Left renal pelvis (tissue), 4 donors: ENCODE measurements around the gene EXOSC2. TPM values are rescaled to one million over a fixed set of nuclear protein-coding genes. Genes with fewer than 3 reads are reported as not detected.

Experiments used
- DNase-seq, 4 donors: peaks; one replicate each; pipeline ENCODE4 v3.0.0-alpha.2; 2013; ENCODE audit warnings: low read depth in 4 of 4, low spot score in 3 of 4
- polyA plus RNA-seq, 4 donors: library from polyadenylated mRNA; unstranded; fragments of 120-200 nt; gene quantifications; one replicate each; pipeline ENCODE4 v1.2.1, GENCODE V29; 2013; ENCODE audit not compliant: insufficient read length in 4 of 4

EXOSC2 gene
- 10 to 100 TPM; 30.9 to 47.8 (median 41.3) TPM for polyA plus RNA-seq

DNA sequence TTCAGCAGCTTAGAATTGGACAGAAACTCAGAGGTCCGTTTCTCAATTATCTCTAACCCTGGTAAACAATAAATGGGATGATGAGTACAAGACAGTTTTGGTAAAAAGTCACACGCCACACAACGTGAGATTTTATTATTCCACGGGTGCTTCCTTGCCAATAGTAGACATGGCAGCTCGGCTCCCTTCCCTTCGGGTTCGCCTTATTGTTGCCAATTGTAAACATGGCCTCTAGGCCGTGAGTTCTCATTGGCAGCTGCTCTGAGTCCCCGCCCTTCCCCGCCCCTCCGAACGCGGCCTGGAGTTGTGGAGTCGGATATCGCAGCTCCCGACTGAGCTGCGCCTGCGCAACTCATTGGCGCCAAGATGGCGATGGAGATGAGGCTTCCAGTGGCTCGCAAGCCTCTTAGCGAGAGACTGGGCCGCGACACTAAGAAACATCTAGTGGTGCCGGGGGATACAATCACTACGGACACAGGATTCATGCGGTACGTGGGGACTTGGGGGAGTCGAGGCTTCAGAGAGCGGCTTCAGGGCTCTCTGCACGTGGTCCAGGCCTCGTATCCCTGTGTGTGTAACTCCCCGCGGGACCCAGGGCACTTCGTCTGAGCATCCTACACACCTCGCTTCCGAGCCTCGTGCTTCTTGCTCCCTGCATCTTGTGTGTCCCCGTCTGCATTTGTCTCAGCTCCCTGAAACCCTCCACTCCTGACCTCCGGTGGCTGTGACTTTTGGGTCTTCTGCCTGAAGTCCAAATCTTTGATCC lies at the start of gene EXOSC2:
TSS of gene EXOSC2 (plus strand) at position 355 of the 766 bp plus-strand sequence. CDS start at position 367, 12 bp downstream.
- peak; percentile 88 to 96 (median 94) for DNase-seq

DNA sequence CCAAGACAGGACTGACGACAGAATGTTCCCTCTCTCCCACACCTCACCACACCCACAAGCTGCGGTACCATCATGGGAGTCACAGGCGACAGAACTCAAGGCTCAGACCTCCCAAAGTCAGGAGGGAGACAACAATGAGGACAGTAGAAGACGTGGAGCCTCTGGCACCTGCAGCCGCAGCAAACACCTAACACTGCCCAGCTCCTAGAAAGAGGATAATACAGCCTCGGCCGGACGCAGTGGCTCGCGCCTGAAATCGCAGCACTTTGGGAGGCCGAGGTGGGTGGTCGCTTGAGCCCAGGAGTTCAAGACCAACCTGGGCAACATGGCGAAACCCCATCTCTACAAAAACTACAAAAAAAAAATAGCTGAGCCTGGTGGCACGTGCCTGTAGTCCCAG lies 42.4 kb upstream of the EXOSC2 start:
- DNase-seq = no peak

GRCh38 chr9:130651752-130652151 lies 41.8 kb upstream of the EXOSC2 start:
- no peak for DNase-seq

DNA sequence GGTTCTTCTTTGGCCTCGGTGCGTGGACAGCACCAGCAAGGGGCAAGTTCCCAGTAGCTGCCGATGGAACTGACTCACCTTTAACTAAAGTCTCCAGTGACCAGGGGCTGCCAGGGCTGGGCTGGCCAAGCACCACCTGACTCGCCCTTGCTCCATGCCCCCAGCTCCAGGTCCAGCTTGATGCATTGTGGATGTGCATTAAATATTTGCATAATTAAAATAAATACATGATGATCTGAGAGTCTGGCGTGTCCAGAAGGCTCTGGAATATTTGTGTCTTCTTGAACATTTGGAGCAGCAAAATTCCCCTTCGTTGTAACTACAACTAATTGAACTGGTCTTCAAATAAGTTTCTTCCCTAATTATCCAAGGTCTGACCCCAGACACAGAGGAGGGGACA lies 38.7 kb upstream of the EXOSC2 start:
- no peak for DNase-seq

DNA sequence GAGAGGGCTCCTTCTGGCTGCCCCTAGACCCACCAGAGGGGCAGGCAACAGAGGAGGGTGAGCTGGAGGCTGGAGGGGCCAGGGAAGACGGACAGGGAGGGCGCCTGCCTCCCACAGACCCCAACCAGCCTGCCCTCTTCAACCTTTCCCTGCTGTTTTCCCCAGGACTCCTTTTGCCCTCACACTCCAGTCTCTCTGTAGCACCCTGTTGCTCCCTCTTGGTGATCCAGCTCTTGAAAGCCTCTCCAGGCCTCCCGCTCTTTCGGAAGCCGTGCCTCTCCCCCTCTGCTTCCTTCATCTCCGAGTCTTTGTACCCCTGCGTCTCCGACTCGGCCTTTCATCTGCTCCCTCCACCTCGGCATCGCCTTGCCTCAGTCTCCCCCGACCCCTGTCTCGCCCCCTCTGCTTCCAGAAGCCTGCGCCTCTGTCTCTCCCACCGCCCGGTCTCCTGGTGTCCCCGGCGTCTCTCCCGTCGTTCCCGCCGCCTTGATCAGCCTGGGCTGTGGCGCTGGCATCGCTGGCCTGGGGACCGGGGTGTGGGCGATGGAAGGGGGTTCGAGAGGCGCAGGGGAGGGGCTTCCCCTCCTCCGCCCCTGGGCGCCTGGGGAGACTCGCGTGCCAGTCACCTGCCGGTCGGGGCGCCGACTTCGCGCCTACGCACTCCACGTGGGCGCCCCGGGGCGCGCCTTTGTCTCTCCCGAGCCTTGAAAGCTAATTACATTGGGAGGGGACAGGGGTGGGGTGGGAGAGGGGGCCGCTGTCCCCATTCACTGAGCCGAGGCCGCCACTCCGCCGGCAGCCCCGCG lies 34.5 kb upstream of the EXOSC2 start:
- DNase-seq = no peak

DNA sequence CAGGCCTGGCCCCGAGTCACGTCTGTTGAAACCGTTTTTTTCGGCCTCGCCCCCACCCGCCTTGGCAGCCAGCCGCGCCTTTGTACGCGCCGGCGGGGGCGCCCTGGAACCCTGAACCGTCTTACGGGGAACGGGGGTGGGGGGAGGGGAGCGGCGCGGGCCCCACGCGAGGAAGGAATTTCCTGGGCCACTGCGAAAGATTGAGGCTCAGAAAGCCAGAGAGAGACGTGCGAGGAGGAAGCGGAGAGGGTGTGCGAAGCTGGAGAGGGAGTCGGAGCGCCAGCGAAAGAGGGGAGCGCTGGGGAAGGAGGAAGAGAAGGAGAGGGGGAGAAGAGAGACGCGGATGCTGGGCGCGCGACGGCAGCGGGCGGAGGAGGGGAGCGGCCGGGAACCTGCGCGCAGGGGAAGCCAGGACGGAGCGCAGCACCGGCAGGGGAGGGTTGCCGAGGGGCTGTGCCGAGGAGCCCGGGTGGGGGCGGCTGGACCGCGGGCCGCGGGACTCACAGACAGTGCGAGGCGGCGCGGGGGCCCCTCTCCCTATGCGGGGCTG lies 33.8 kb upstream of the EXOSC2 start:
- DNase-seq = no peak

DNA sequence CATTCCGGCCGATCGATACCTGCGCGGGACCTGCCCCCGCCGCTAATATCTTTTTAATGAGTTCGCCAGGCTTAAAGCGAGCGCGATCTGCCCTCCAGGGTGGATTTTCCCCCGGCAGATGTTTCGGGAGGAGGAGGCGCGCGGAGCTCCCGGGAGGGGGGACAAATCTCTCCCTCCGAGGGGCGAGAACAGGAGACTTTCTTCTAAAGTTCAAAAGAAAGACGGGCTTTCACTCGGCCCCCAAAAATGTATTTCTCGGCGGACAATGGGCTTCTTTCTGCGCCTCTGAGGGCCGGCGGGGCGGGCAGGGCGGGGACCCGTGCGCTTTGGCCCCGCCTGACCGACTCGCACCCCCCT lies 33.3 kb upstream of the EXOSC2 start:
- no peak for DNase-seq

DNA sequence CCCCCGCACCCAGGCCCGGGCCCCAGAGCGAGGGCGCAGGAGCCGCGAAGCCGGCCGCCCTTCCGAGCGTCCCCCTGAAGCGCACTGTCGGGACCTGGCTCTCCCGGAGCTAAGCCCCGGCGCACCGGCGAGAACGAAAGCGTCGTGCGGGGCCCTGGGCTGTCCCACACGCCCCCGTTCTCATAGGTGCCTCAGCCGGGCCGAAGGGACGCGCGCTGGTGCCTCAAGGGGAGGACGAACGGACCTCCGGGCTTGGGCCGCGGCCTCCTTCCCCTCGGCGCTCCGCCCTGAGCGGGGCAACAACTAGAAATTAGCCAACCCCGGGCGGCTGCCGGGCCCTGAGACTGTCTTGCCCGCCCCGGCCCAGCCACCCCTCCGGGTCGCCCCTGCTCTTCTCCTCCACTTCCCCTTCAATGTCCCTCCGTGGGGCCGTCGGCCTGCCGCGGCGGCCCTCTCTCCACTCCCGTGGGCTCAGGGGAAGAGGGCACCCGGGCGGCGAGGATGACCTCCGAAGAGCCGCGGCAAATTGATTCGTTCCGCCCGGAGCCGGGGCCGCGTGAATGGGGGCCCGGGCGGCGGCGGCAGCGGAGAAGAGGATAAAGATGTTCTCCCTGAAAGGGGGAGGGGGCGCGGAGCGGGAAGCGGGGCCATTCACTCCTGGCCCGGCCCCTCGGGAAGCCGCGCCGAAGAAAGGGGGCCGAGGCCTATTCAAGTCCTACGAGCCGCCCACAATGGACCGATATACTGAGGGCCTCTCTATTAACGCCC lies 32.7 kb upstream of the EXOSC2 start:
- DNase-seq = no peak

DNA sequence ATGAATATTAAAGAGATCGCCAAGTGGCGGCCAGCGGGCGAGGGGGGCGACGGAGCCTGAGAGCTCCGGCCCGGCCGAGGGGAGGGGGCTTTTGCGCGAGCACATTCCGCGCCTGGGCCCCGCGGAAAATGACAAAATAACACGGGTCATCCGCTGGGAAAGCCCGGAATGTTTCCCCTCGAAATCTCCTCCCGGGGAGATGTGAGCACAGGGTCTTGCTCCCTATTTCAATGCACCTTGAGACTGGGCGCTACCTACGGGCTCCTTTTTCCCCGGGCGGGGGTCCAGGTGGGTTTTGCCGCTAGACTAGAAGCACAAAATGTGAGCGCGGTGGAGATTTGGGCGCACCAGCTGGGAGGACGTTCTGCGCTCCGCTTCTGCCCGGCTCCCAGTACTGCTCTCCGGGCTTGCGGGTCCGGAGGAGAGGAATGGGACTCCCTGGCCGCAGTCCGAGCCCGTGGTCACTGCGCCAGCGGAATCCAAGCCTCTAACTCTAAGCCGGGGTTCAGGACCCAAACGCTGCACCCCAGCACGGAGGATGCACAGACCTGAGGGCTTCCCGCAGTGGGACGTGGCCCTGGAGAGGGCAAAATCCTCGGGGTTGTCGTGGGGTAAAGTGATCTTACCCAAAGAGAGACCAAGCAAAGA lies 32.0 kb upstream of the EXOSC2 start:
- no peak for DNase-seq

- no peak for DNase-seq
Measured at GRCh38 chr9:130662099-130662969, 31.2 kb upstream of the EXOSC2 start.

- DNase-seq = no peak
Measured at GRCh38 chr9:130662970-130663257, 30.7 kb upstream of the EXOSC2 start.

GRCh38 chr9:130663258-130663976 lies 30.2 kb upstream of the EXOSC2 start:
- no peak for DNase-seq

GRCh38 chr9:130663977-130664250 lies 29.7 kb upstream of the EXOSC2 start:
- DNase-seq = no peak

DNA sequence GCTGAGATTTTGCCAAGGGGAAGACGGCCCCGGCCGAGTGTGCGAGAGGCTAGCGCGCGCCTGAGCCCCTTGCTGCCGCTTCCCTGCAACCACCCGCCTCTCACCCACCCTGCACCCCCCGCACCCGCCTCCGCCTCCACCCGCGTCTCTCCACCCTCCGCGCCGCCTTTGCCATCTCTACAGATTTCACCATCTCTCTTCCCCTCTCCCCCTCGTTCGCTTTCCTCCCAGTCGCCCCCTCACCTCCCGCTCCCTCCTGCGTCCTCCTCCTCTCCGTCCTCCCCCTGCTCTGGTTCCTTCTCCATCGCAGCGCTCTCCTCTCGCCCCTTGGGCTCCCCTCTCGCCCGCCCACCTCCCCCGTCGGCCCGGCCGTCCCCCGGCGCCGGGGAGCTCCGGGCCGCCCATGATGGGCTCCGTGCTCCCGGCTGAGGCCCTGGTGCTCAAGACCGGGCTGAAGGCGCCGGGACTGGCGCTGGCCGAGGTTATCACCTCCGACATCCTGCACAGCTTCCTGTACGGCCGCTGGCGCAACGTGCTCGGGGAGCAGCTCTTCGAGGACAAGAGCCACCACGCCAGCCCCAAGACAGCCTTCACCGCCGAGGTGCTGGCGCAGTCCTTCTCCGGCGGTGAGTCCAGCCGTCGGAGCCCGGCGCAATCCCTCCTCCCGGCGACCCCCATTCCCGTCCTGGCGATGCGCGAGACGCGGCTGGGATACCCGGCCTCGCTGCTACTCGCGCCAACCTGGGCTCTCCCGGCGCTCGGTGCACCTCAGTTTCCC lies 29.1 kb upstream of the EXOSC2 start, which contains the start of gene PRDM12:
TSS of gene PRDM12 (plus strand) at position 344 of the 778 bp plus-strand sequence. CDS start at position 404, 60 bp downstream.
- DNase-seq = no peak

DNA sequence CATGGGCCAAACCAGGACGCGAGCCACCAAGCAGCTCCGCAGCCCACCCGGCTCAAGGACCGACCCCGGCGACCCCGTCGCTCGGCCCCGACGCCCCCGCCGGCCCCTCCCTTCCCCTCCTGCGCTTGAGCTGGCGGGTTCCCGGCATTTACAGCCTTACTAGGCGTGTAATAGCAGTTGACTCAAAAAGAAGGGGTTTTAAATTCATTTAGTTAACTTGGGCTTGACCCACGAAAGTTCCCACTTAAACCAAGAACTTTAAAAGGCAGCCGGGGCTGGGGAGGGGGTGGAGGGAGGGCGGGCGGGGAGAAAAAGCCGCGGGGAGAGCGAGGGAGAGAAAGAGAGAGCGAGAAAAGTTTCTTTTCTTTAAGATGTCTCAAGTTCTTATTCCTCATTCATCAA lies 28.6 kb upstream of the EXOSC2 start:
- DNase-seq = no peak

GRCh38 chr9:130665431-130666392 lies 27.9 kb upstream of the EXOSC2 start:
- DNase-seq = no peak
